Occipital lobe (tissue), 2 donors: ENCODE measurements around the gene SLC39A13. TPM values are rescaled to one million over a fixed set of nuclear protein-coding genes. Genes with fewer than 3 reads are reported as not detected.

Source experiments
- DNase-seq: peaks from one replicate; lab custom pipeline; 2025; lab: John Stamatoyannopoulos, UW
- total RNA-seq: library from RNA; depleted of rRNA; stranded (reverse); fragments of >200 nt; gene quantifications from one replicate; pipeline ENCODE4 v1.2.3, GENCODE V29; 2014

SLC39A13 gene
- total RNA-seq, 1 donor from 2014 or later, result 8.9 TPM

GRCh38 chr11:47430524-47430923 is 22.1 kb downstream of the SLC39A13 start:
- DNase-seq, result no peak

DNA sequence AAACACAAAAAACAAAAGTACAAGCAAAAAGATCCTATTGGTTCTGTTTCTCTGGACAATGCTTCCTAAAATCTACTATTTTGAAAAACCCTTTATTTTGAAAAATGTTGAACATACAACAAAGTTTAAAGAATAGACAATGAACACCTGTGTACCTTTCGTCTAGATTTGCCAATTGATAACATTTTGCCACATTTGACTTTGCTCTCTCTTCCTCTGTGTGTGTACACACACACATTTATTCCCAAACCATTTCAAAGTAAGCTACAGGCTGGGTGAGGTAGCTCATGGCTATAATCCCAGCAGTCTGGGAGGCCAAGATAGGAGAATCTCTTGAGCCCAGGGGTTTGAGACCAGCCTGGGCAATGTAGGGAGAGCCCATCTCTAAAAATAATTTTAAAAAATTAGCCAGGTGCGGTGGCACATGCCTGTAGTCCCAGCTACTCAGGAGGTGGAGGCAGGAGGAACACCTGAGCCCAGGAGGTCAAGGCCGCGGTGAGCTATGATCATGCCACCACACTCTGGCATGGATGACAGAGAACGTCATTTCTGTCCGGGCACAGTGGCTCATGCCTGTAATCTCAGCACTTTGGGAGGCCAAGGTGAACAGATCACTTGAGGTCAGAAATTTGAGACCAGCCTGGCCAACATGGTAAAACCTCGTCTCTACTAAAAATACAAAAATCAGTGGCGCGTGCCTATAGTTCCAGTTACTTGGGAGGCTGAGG is 23.1 kb downstream of the SLC39A13 start:
- no peak for DNase-seq

- DNase-seq, result no peak
These were observed 24.8 kb downstream of the SLC39A13 start for GRCh38 chr11:47433157-47433556.

DNA sequence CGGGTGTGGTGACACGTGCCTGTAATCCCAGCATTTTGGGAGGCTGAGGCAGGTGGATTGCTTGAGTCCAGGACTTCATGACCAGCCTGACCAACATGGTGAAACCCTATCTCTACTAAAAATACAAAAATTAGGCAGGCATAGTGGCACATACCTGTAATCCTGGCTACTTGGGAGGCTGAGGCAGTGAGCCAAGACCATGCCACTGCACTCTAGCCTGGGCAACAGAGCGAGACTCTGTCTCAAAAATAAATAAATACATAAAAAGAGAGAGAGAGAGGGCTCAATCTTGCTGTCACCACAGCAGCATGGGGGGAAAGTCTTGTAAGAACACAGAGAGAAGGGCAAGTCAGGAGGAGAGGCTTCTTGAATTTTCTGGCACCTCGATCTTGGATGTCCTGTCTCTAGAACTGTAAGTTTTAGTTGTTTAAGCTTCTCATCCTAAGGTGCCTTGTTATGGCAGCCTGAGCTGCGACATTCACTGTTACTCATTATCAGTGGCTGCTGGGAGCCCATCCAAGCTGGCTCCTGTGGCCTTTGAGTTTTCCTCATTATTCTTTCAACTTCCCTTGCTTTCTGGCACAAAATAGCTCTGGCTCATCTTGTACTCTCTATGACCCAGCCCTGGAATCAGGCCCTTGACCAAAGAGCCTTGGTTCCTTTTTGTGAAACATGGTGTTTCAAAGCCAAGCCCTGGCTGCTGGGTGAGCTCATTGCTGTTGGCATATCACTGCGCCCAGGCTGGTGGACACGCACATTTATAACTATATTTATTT is 25.8 kb downstream of the SLC39A13 start:
- DNase-seq, result no peak

GRCh38 chr11:47435687-47436086 is 27.3 kb downstream of the SLC39A13 start:
- DNase-seq, result no peak

GRCh38 chr11:47436726-47437125 is 28.3 kb downstream of the SLC39A13 start:
- DNase-seq, result no peak

GRCh38 chr11:47437218-47437745 is 28.9 kb downstream of the SLC39A13 start:
- no peak for DNase-seq

DNA sequence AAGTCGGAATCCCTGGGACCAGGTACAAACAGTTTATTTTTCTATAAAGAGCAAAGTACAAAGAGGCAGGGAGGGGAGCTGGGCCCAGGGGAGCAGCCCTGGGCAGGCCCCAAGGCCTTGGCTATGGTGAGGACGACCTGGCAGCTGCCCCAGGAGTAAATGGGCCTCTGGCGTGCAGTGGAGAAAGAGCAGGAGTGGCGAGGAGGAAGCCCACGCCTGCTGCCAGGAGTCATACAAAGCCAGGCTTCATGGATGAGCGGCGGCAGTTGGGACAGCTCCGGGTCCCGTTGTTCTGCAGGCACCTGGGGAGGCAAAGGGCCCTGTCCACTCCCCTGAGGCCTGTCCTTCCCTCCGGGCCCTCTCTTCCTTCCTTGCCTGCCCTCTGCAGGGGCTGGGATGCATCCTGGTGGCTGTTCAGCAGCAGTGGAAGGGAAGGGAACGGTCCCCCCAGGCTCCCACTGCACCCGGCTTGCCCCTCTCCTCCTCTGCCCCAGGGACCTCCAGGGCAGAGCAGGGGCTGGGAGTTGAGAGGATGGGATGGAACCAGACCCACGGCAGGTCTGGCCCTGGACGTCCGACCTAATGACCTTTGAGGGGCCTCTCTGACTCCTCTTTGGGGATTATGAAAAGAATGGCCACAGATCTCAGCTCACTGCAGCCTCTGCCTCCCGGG is 29.5 kb downstream of the SLC39A13 start:
- DNase-seq, result no peak

DNA sequence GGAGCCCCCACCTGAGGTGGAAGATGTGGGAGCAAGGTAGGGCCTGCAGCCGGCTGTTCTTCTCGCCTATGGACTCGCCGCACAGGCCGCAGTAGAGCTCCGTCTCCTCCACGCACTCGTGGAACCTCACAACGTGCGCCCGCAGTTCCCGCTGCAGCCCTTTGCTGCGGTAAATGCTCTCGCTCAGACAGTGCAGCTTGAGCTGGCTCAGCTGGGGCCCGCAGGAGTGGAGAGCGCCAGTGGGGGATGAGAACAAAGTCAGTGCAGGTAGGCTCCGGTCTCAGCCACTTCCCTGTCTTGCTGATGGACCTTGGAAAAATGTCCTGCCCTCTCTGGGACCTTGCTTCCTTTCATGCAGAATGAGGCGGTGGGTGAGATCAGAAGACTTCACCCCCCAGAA is 30.3 kb downstream of the SLC39A13 start:
- DNase-seq, result no peak

DNA sequence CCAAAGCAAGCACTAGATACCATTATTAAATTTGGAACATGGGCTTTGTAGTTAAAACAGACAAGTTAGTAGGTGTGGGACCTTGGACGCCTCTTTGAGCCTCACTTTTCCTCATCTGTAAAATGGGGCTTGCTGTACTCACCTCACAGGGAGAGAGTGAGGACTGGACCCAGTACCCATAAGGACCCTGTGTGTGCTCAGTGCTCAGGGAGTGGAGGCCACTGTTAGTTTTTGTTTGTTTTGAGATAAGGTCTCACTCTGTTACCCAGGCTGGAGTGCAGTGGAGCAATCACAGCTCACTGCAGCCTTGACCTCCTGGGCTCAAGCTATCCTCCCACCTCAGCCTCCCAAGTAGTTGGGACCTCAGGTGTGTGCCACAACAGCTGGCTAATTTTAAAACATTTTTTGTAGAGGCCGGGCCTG is 31.7 kb downstream of the SLC39A13 start:
- no peak for DNase-seq

DNA sequence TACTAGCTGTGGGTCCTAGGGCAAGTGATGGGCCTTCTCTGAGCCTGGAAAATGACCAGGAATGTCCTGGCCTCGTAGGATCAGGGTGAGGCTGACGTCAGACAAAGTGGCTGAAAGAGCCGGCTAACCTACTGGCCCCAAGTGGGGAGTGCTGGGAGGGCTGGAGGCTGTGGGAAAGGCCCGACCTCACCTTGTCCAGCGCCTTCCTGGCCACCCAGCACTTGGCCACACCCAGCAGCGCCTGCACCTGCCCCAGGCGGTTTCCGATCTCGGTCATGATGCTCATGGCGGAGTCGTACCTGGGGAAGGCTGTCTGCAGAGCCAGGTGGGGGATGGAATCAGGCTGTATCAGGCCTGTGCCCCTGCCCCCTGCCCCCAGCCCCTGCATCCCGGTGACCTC is 33.0 kb downstream of the SLC39A13 start:
- no peak for DNase-seq

GRCh38 chr11:47442514-47442913 is 34.1 kb downstream of the SLC39A13 start:
- peak; percentile 30 for DNase-seq

DNA sequence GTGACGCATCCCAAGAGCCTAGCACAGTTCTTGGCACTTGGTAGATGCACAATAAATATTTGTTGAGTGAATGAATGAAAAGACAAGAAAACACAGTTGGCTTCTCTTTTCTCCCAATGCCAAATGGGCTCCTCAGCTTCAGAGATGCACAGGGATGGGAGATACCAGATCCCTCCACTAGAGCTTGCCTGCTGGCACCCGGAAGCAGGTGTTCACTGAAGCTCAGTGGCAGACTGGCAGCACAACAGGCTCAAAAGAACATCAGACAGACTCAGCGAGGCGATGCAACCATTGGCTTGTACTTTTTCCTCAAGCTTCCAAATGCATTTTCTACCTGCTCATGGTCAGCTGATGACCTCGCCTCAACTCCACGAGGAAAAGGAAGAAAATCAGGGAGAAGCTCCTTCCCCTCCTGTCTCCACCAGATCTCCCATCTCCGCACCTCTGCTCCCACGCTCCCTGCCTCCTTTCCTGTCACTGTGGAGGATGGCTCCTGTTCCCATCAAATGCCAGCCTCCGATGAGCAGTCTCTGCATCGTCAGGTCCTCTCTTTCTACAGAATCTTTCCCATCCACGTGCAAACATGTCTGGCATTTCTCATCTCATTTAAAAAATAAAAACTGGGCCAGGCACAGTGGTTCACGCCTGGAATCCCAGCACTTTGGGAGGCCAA is 34.8 kb downstream of the SLC39A13 start:
- peak; percentile 42 for DNase-seq

DNA sequence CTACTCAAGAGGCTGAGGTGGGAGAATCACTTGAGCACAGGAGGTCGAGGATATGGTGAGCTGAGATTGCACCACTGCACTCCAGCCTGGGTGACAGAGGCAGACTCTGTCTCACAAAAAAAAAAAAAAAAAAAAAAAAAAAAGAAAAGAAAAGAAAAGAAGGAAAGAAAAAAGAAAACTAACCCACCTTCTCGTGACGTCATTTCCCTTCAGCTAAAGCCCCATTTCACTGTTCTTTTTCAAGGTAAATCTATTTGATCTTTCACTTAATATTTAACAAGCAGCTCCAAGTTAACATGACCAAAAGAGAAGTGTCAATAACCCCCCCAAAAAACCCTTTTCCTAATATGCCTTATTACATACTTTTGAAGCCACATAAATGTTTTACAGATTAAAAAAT is 35.4 kb downstream of the SLC39A13 start:
- DNase-seq, result no peak

DNA sequence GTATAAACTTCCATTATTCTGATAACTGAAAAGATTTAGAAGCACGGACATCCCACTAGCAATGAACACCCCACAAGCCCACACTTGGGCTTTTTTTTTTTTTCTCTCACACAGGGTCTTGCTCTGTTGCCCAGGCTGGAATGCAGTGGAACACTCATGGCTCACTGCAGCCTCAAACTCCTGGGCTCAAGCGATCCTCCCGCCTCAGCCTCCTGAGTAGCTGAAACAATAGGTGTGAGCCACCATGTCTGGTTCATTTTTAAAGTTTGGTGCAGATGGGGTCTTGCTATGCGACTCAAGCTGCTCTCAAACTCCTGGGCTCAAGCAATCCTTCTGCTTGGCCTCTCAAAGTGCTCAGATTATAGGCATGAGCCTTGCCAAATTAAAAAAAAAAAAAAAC is 37.5 kb downstream of the SLC39A13 start:
- no peak for DNase-seq

DNA sequence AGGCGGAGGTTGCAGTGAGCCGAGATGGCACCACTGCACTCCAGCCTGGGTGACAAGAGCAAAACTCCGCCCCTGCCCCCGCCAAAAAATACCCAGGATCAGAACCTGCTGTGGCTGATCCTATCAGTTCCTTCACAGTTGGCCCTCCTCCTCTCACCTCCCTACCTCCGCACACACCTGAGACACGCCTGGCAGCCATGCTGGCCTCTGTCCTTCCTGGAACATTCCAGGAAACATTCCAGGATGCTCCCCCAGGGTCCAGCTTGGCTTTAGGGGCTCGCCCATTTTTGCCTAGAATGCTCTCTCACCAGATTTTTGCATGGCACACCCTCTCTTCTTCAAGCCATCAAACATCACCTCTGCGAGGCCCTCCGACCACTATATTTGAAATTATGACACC is 38.4 kb downstream of the SLC39A13 start:
- no peak for DNase-seq

GRCh38 chr11:47447906-47448305 is 39.5 kb downstream of the SLC39A13 start:
- no peak for DNase-seq

- no peak for DNase-seq
These were observed 40.4 kb downstream of the SLC39A13 start, which contains the start of gene RAPSN for GRCh38 chr11:47448566-47449427. Gene RAPSN (minus strand): TSS chr11:47449136. CDS start chr11:47448964, 172 bp downstream.

- DNase-seq, result no peak
These were observed 41.2 kb downstream of the SLC39A13 start for GRCh38 chr11:47449541-47449940.

GRCh38 chr11:47451436-47451835 is 43.0 kb downstream of the SLC39A13 start:
- no peak for DNase-seq
